B cell (primary cell): Measurements from ENCODE around the gene GSTT4. TPM values are rescaled to one million over a fixed set of nuclear protein-coding genes. Genes with fewer than 3 reads are reported as not detected.
"Not testable (repeated sequence)": the region's sequence is repeated elsewhere in the genome, so short reads cannot be mapped to it uniquely, and the experiment has no call there.

ENCODE experiments used
- ATAC-seq: fragments of 200-7000 bp; cut with Tn5 transposase; one replicate; pipeline ENCODE4 v1.10.0; 2021; ENCODE audit warnings: low read depth, mild to moderate bottlenecking, moderate number of reproducible peaks, moderate library complexity
- CTCF ChIA-PET: fragments of 350-600 bp; sonication (Branson Sonifier 250); formaldehyde crosslinking; loops from one replicate; lab custom pipeline; 2021; ENCODE audit warnings: antibody characterized with exemption, inconsistent platforms; lab: Charles Lee
- POLR2A ChIA-PET: fragments of 350-600 bp; sonication (Branson Sonifier 250); formaldehyde crosslinking; loops from one replicate; lab custom pipeline; 2021; ENCODE audit warnings: antibody characterized with exemption; lab: Charles Lee
- DNase-seq: peaks from one replicate; pipeline ENCODE4 v3.0.0; 2013
- H2AFZ ChIP-seq: 2 replicates; pipeline ENCODE4 v1.6.1; 2012; ENCODE audit warnings: mild to moderate bottlenecking, low read depth, low read length; ENCODE audit not compliant: insufficient read depth, poor library complexity, severe bottlenecking
- H3K27ac ChIP-seq, 2 donors: 1 replicate in 1 of 2; 2 replicates in 1 of 2; pipeline ENCODE4 v1.5.1; 2012 to 2013; ENCODE audit warnings: low read length in 2 of 2, mild to moderate bottlenecking in 2 of 2, moderate library complexity in 1 of 2
- H3K27me3 ChIP-seq, 4 experiments: fragments of 200-600 bp in 1 of 4; sonication (generic) in 1 of 4; replicated peaks in 1 of 4; 1 replicate in 2 of 4; 2 replicates in 2 of 4; pipeline versions ENCODE4 v1.6.1 to v1.7.0; 2013 to 2016; ENCODE audit warnings: low read length in 3 of 4, mild to moderate bottlenecking in 2 of 4, mixed read lengths in 1 of 4, moderate library complexity in 1 of 4; ENCODE audit not compliant: insufficient read depth in 4 of 4, control insufficient read depth in 3 of 4; ENCODE audit errors: control extremely low read depth in 1 of 4
- H3K36me3 ChIP-seq, 2 experiments: replicated peaks in 1 of 2; 1 replicate in 1 of 2; 2 replicates in 1 of 2; pipeline versions ENCODE4 v1.6.1 to v1.7.1; 2013; ENCODE audit warnings: low read length in 1 of 2; ENCODE audit not compliant: insufficient read depth in 2 of 2, control insufficient read depth in 1 of 2; ENCODE audit errors: control extremely low read depth in 1 of 2, extremely low read depth in 1 of 2
- H3K4me1 ChIP-seq, 2 donors: fragments of 200-600 bp in 1 of 2; sonication (generic) in 1 of 2; 1 replicate in 1 of 2; 2 replicates in 1 of 2; pipeline versions ENCODE4 v1.5.1 to v1.6.1; 2013 to 2017; ENCODE audit warnings: low read length in 2 of 2; ENCODE audit not compliant: control insufficient read depth in 2 of 2, insufficient read depth in 2 of 2
- H3K4me2 ChIP-seq: replicated peaks from 2 replicates; pipeline ENCODE3; 2012; ENCODE audit warnings: mild to moderate bottlenecking, low read depth, low read length; ENCODE audit not compliant: poor library complexity, severe bottlenecking
- H3K4me3 ChIP-seq, 5 experiments: fragments of 200-600 bp in 1 of 5; sonication (generic) in 1 of 5; 1 replicate in 3 of 5; 2 replicates in 2 of 5; pipeline versions ENCODE4 v1.5.1 to v1.7.0; 2011 to 2016; ENCODE audit warnings: low read length in 4 of 5, mild to moderate bottlenecking in 4 of 5, low read depth in 2 of 5, control low read depth in 1 of 5, moderate library complexity in 1 of 5; ENCODE audit not compliant: insufficient read depth in 1 of 5; ENCODE audit errors: control extremely low read depth in 1 of 5, extremely low read depth in 1 of 5
- H3K79me2 ChIP-seq: fragments of 200-600 bp; sonication (generic); one replicate; pipeline ENCODE4 v1.6.0; 2016; ENCODE audit warnings: low read length; ENCODE audit not compliant: control insufficient read depth, insufficient read depth
- H3K9ac ChIP-seq: fragments of 200-600 bp; sonication (generic); 2 replicates; pipeline ENCODE4 v1.6.1; 2017; ENCODE audit warnings: mild to moderate bottlenecking, low read length, moderate library complexity
- H3K9me3 ChIP-seq, 3 donors: one replicate each; pipeline versions ENCODE4 v1.6.1 to v1.7.1; 2013; ENCODE audit warnings: low read length in 2 of 3; ENCODE audit not compliant: control insufficient read depth in 2 of 3, insufficient read depth in 1 of 3; ENCODE audit errors: control extremely low read depth in 1 of 3
- H4K20me1 ChIP-seq: 2 replicates; pipeline ENCODE4 v1.6.0; 2012; ENCODE audit warnings: mild to moderate bottlenecking, low read length; ENCODE audit not compliant: insufficient read depth, control insufficient read depth, poor library complexity, severe bottlenecking
- H3K27ac Mint-ChIP-seq: one replicate; pipeline ENCODE4 v1.8.0; 2021; ENCODE audit warnings: mixed read lengths
- H3K27me3 Mint-ChIP-seq: one replicate; pipeline ENCODE4 v1.8.0; 2021; ENCODE audit warnings: mixed read lengths
- H3K4me1 Mint-ChIP-seq: one replicate; pipeline ENCODE4 v1.8.0; 2021; ENCODE audit warnings: mixed read lengths
- H3K4me3 Mint-ChIP-seq: one replicate; pipeline ENCODE4 v1.8.0; 2021; ENCODE audit warnings: mixed read lengths
- H3K9me3 Mint-ChIP-seq: one replicate; pipeline ENCODE4 v1.8.0; 2022; ENCODE audit warnings: mixed read lengths; ENCODE audit not compliant: insufficient read depth
- WGBS: methylation state at CpG from one replicate; pipeline ENCODE4 v1.1.5; 2013; ENCODE audit warnings: missing lambda C conversion rate; ENCODE audit not compliant: insufficient coverage; 5-methylcytosine and 5-hydroxymethylcytosine counted together
- intact Hi-C: fragments of 100-400 bp; cut with micrococcal nuclease; formaldehyde crosslinking; loops from one replicate; pipeline ENCODE4 v1.10.0; 2022
- polyA plus RNA-seq: library from polyadenylated mRNA; depleted of rRNA; stranded (reverse); fragments of >200 nt; gene quantifications from 2 replicates; pipeline ENCODE4 v1.2.3, GENCODE V29; 2012
- total RNA-seq, 2 donors: library from RNA; stranded (reverse); fragments of 120-200 nt in 1 of 2; gene quantifications; 1 replicate in 1 of 2; 2 replicates in 1 of 2; pipeline versions ENCODE4 v1.2.3 to v1.2.4, GENCODE V29; 2013 to 2022

GSTT4 gene
- total and polyA plus RNA-seq, 2 donors (not counting 1 experiment from before 2014, with no cell fraction given): not detected

DNA sequence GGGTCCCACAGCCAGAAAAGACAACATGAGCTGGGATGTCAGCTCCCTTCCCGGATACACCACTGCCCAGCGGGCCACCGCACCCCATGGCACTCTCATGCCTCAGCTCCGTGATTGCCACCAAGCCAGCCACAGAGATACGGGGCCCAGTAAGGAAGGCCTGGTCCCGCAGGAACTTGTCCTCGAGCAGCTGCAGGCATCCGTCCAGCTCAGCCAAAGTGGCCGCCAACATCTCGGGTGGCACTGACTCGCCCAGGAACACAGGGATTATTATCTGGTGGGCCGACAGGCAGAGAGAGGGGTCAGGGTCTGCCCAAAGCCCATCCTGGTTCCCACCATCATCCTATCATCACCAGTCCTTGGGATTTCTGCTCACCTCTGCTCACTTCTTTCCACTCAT lies 27.9 kb downstream of the GSTT4 start:
- H3K9me3 Mint-ChIP-seq, H3K36me3 ChIP-seq, H3K9ac ChIP-seq, DNase-seq, POLR2A ChIA-PET, H3K79me2 ChIP-seq, intact Hi-C loops, ATAC-seq, H3K4me1 ChIP-seq, H3K27me3 Mint-ChIP-seq, H3K27ac ChIP-seq, H4K20me1 ChIP-seq, H3K27ac Mint-ChIP-seq, H3K9me3 ChIP-seq, H3K4me3 ChIP-seq, H3K4me2 ChIP-seq, H3K4me3 Mint-ChIP-seq, H2AFZ ChIP-seq, H3K4me1 Mint-ChIP-seq, CTCF ChIA-PET, H3K27me3 ChIP-seq: not testable (repeated sequence)
- WGBS: no CpG with 5 or more reads among the region's 12 CpGs

DNA sequence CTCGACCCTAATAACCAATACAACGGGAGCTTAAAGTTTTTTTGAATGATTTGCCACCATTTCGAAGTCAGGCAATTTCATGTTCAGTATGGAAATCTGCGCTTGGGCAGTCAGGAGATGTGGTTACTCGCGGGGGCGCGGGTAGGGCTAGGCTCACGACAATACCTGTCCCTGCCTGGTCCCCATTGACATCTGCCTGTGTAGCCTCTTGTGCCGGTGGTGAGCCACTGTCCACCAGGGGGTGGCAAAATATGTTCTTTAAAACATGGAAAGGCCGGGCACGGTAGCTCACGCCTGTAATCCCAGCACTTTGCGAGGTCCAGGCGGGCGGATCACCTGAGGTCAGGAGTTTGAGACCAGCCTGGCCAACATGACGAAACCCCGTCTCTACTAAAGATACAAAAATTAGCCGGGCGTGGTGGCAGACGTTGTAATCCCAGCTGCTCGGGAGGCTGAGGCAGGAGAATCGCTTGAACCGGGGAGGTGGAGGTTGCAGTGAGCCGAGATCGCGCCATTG lies 30.4 kb downstream of the GSTT4 start:
- no CpG with 5 or more reads among the region's 27 CpGs for WGBS
- H3K27ac Mint-ChIP-seq, H3K9me3 Mint-ChIP-seq, H3K4me3 Mint-ChIP-seq, H3K27me3 ChIP-seq, POLR2A ChIA-PET, CTCF ChIA-PET, H3K9ac ChIP-seq, DNase-seq, H3K4me2 ChIP-seq, H3K4me1 ChIP-seq, H3K27ac ChIP-seq, H3K9me3 ChIP-seq, H3K27me3 Mint-ChIP-seq, intact Hi-C loops, H2AFZ ChIP-seq, H3K4me3 ChIP-seq: not testable (repeated sequence)
- Histone ChIP-seq H3K79me2 (peaks cover 20% of the 10 kb centered on the region), H4K20me1 (peaks cover 14% of the 10 kb centered on the region), H3K36me3 (peaks cover 2 to 20% of the 10 kb centered on the region in 2 experiments)
- ATAC-seq: peak; percentile 54
- peaks cover 14% of the 10 kb centered on the region for H3K4me1 Mint-ChIP-seq

DNA sequence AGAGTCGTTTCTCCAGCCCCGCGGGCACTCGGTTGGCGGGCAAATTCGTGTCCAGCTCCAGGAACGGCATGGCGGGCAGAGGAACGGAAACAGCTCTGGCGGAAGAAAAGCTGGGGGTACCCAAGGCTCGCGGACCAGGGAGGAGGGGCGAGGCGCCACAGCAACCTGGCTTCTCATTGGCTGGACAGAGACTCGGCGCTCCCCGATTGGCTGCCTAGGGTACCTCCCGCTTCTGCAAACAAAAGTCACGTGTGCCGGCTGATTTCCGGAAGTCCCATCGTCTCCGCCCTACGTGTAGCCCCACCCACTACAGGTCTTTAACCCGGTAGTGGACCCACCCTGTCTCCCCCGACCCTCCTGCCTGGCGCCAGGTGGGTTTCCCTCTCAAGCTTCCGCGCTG lies 30.9 kb downstream of the GSTT4 start, which contains the start of gene DDT:
Gene DDT (minus strand): TSS at position 97 of the 400 bp plus-strand sequence. CDS start 27 bp downstream, at position 70.
- Histone ChIP-seq H3K36me3 (peaks cover 2 to 20% of the 10 kb centered on the region in 2 experiments), H4K20me1 (peaks cover 14% of the 10 kb centered on the region), H3K79me2 (peaks cover 26% of the 10 kb centered on the region)
- H3K4me2 ChIP-seq, POLR2A ChIA-PET, intact Hi-C loops, DNase-seq, H3K4me3 Mint-ChIP-seq, H3K9ac ChIP-seq, H3K27me3 Mint-ChIP-seq, H3K27ac Mint-ChIP-seq, H3K4me3 ChIP-seq, H3K9me3 ChIP-seq, CTCF ChIA-PET, H3K9me3 Mint-ChIP-seq, H2AFZ ChIP-seq, H3K27me3 ChIP-seq, H3K27ac ChIP-seq, H3K4me1 ChIP-seq: not testable (repeated sequence)
- peaks cover 16% of the 10 kb centered on the region for H3K4me1 Mint-ChIP-seq
- peak; percentile 91 for ATAC-seq
- WGBS: no CpG with 5 or more reads among the region's 29 CpGs

DNA sequence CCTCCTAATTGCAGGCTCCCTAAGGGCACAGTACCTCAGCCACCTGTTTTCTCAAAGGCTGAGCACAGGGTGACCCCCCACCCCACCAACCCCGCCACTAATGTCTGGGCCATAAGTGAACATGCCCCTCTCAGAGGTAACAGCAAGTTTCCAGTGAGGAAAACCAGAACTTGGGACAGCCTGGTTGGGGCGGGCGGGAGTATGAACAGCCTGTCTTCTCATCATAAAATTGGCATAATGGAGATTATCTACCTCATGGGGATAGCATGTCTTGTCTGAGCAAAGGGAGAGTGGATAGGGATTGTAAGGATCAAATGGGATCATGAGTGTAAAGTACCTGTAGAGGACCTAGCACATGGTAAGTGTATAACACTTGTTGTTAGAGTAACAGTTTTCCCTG lies 33.3 kb downstream of the GSTT4 start:
- DNase-seq, H3K9me3 Mint-ChIP-seq, H3K27me3 ChIP-seq, H3K4me2 ChIP-seq, H3K9ac ChIP-seq, H3K9me3 ChIP-seq, ATAC-seq, H3K4me3 ChIP-seq, H3K27ac Mint-ChIP-seq, H3K27ac ChIP-seq, POLR2A ChIA-PET, H2AFZ ChIP-seq, CTCF ChIA-PET, H3K4me1 ChIP-seq, intact Hi-C loops, H3K27me3 Mint-ChIP-seq, H3K4me3 Mint-ChIP-seq: not testable (repeated sequence)
- Histone ChIP-seq H3K79me2 (peaks cover 29% of the 10 kb centered on the region), H4K20me1 (peaks cover 14% of the 10 kb centered on the region), H3K36me3 (peaks cover 2 to 20% of the 10 kb centered on the region in 2 experiments)
- WGBS: 100% methylated on average over 1 of the region's 3 CpGs
- peaks cover 19% of the 10 kb centered on the region for H3K4me1 Mint-ChIP-seq
